Fibroblast of mammary gland (primary cell): ENCODE measurements around the gene SMIM12.

Source experiments
- DNase-seq: peaks from one replicate; pipeline ENCODE4 v3.0.0-alpha.2; 2010; ENCODE audit warnings: low read depth
- H3K4me3 ChIP-seq: 2 replicates; pipeline ENCODE4 v1.5.1; 2011; ENCODE audit warnings: low read depth, mild to moderate bottlenecking, low read length, moderate library complexity; ENCODE audit not compliant: control insufficient read depth
- CTCF ChIP-seq: conservative IDR thresholded peaks from 2 replicates; pipeline ENCODE4 v1.5.1; 2011; ENCODE audit warnings: low read depth, low read length, inconsistent platforms; ENCODE audit not compliant: control insufficient read depth, insufficient read depth

Gene SMIM12

DNA sequence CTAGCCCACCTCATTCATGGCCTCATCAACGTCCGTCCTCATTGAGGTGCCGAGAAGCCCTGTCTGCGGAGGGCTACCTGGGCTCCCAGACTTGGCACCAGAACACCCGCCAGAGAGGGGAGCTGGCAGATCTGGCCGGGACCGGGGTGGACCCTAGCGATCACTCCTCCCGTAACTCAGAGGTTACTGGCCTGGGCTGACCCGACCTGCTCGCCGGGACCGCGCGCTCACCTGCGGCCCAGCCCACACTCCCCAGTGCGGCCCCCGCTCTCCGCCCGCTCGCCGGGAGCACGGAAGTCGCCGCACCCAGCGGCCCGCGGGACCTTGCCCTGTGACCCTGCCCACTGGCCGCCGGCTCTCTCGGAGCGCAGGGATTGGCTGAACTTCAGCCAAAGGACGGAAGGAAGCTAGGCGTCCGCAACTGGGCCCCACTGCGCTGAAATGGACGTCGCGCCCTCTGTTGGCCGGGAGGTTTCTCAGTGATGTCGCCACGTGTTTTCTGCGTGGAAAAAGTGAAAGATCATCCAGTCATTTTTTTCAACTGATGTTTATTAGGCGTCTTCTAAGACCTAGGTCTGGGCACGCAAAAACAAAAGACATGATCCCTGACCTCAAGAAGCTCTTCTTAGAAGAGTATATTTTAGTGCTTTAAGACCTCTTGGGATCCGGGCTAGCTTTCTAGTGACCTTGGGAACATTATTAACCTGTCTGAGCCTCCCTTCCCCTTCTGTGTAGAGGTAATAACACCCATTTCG, at the start of gene SMIM12:
SMIM12 (minus strand) TSS at position 304 of the 755 bp plus-strand sequence. CDS start 3,772 bp downstream, outside the sequence.
- peak; percentile 94 for DNase-seq
- peak; percentile 73 for TF ChIP-seq CTCF
- H3K4me3 ChIP-seq: peak within 1 kb of the TSS; percentile 99

- no peak for DNase-seq
- no peak overlapping the region for H3K4me3 ChIP-seq
- TF ChIP-seq CTCF: no peak
Observed at GRCh38 chr1:34908369-34908768, 48.8 kb upstream of the SMIM12 start.

DNA sequence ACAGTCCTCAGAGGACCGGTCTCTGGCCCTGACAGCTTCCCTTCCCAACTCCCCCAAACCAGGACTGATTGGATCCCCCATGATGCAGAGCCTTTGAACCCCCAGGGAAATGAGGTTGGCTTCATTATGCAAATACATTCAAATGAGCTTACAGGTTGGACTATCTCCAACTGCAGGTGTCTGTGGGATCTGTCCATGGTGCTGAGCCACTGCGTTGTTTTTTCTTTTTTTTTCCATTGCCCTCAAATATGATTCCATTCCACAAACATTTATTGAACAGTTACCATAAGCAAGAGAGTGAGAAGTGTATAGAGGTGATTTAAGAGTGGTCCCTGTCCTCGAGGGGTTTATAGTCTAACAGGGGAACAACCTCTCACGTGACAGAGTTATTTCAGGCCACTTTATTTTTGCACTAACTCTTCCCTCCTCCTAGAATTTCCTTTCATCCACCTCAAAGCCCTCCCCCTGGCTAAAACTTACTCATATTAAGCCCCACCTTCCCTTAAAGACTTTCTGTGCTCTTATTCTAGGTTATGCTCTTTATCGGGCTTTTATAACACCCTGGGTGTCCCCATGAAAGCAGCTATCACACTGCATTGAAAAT, 48.0 kb upstream of the SMIM12 start:
- no peak for TF ChIP-seq CTCF
- DNase-seq: no peak
- H3K4me3 ChIP-seq: no peak overlapping the region

- no peak overlapping the region for H3K4me3 ChIP-seq
- no peak for DNase-seq
- no peak for TF ChIP-seq CTCF
Observed at GRCh38 chr1:34906756-34907155, 47.2 kb upstream of the SMIM12 start.

GRCh38 chr1:34906222-34906621, 46.7 kb upstream of the SMIM12 start:
- no peak for DNase-seq
- TF ChIP-seq CTCF: no peak
- no peak overlapping the region for H3K4me3 ChIP-seq

GRCh38 chr1:34905098-34905459, 45.5 kb upstream of the SMIM12 start:
- no peak for DNase-seq
- TF ChIP-seq CTCF: no peak

More at GRCh38 chr1:34905098-34905459, 45.5 kb upstream of the SMIM12 start:
- no peak overlapping the region for H3K4me3 ChIP-seq
